Fibroblast of skin of abdomen (primary cell): ENCODE data around the gene PIP5K1C.
A peak's percentile ranks its signal among the peaks of the same experiment; 100 is the strongest.

Source experiments
- DNase-seq: peaks from one replicate; pipeline ENCODE4 v3.0.0-alpha.2; 2013

PIP5K1C gene

GRCh38 chr19:3693025-3693925 lies 7.0 kb downstream of the PIP5K1C start:
- DNase-seq, result no peak

- no peak for DNase-seq
Measured at GRCh38 chr19:3692141-3693024, 7.9 kb downstream of the PIP5K1C start.

- no peak for DNase-seq
Measured at GRCh38 chr19:3691726-3692125, 8.5 kb downstream of the PIP5K1C start.

- DNase-seq, result no peak
Measured at GRCh38 chr19:3691372-3691716, 8.9 kb downstream of the PIP5K1C start.

- no peak for DNase-seq
Measured at GRCh38 chr19:3690551-3691371, 9.5 kb downstream of the PIP5K1C start.

- no peak for DNase-seq
Measured at GRCh38 chr19:3687774-3688706, 12.2 kb downstream of the PIP5K1C start.

- no peak for DNase-seq
Measured at GRCh38 chr19:3687393-3687773, 12.9 kb downstream of the PIP5K1C start.

GRCh38 chr19:3684817-3685410 lies 15.4 kb downstream of the PIP5K1C start:
- DNase-seq, result no peak

- DNase-seq, result peak; percentile 18
Measured at GRCh38 chr19:3684054-3684816, 16.0 kb downstream of the PIP5K1C start.

- peak; percentile 5 for DNase-seq
Measured at GRCh38 chr19:3683405-3684053, 16.7 kb downstream of the PIP5K1C start.

- peak; percentile 54 for DNase-seq
Measured at GRCh38 chr19:3682741-3683404, 17.4 kb downstream of the PIP5K1C start.

- DNase-seq, result no peak
Measured at GRCh38 chr19:3682286-3682685, 18.0 kb downstream of the PIP5K1C start.

- DNase-seq, result no peak
Measured at GRCh38 chr19:3680939-3681338, 19.3 kb downstream of the PIP5K1C start.

GRCh38 chr19:3679581-3679980 lies 20.7 kb downstream of the PIP5K1C start:
- DNase-seq, result no peak

- DNase-seq, result no peak
Measured at GRCh38 chr19:3679138-3679537, 21.1 kb downstream of the PIP5K1C start.

GRCh38 chr19:3678188-3678587 lies 22.1 kb downstream of the PIP5K1C start:
- DNase-seq, result no peak

GRCh38 chr19:3674784-3675543 lies 25.3 kb downstream of the PIP5K1C start:
- no peak for DNase-seq
